Esophagus (tissue), 2 donors: ENCODE measurements around the gene ATP2C2. TPM values are rescaled to one million over a fixed set of nuclear protein-coding genes. Genes with fewer than 3 reads are reported as not detected.

ENCODE experiments used
- H3K27ac ChIP-seq, 2 donors: one replicate each; pipeline ENCODE4 v1.5.1; 2013; ENCODE audit warnings: low read depth in 2 of 2, mild to moderate bottlenecking in 2 of 2, inconsistent platforms in 1 of 2, low read length in 1 of 2, moderate library complexity in 1 of 2
- H3K27me3 ChIP-seq, 2 donors: one replicate each; pipeline ENCODE4 v1.6.1; 2013; ENCODE audit warnings: low read length in 2 of 2, control low read depth in 1 of 2, mild to moderate bottlenecking in 1 of 2; ENCODE audit not compliant: insufficient read depth in 2 of 2, control insufficient read depth in 1 of 2
- H3K36me3 ChIP-seq, 2 donors: one replicate each; pipeline ENCODE4 v1.6.1; 2013; ENCODE audit warnings: low read length in 1 of 2; ENCODE audit not compliant: control insufficient read depth in 2 of 2, insufficient read depth in 2 of 2
- H3K4me1 ChIP-seq, 2 donors: one replicate each; pipeline ENCODE4 v1.6.1; 2013; ENCODE audit warnings: low read length in 1 of 2; ENCODE audit not compliant: control insufficient read depth in 2 of 2, insufficient read depth in 2 of 2
- H3K4me3 ChIP-seq, 2 donors: one replicate each; pipeline ENCODE4 v1.5.1; 2013; ENCODE audit warnings: low read length in 2 of 2, mild to moderate bottlenecking in 2 of 2, low read depth in 1 of 2, moderate library complexity in 1 of 2
- H3K9me3 ChIP-seq, 2 donors: one replicate each; pipeline ENCODE4 v1.6.1; 2013; ENCODE audit warnings: mild to moderate bottlenecking in 2 of 2, low read depth in 1 of 2, low read length in 1 of 2, moderate library complexity in 1 of 2; ENCODE audit not compliant: control insufficient read depth in 2 of 2, insufficient read depth in 1 of 2
- WGBS, 2 donors: extraction: QIAGEN DNeasy Blood & Tissue Kit; methylation state at CpG; one replicate each; pipeline ENCODE4 v1.1.7; 2013; 5-methylcytosine and 5-hydroxymethylcytosine counted together
- polyA plus RNA-seq, 2 donors: library from polyadenylated mRNA; stranded (reverse); fragments of 200-250 nt; gene quantifications; one replicate each; pipeline ENCODE4 v1.2.3, GENCODE V29; 2013
- donor health status: healthy with polysubstance abuse.
- donor health status: Bipolar disorder and iron deficiency.

The ATP2C2 gene
- polyA plus RNA-seq, 2 donors, result 1.1 to 2.2 TPM

DNA sequence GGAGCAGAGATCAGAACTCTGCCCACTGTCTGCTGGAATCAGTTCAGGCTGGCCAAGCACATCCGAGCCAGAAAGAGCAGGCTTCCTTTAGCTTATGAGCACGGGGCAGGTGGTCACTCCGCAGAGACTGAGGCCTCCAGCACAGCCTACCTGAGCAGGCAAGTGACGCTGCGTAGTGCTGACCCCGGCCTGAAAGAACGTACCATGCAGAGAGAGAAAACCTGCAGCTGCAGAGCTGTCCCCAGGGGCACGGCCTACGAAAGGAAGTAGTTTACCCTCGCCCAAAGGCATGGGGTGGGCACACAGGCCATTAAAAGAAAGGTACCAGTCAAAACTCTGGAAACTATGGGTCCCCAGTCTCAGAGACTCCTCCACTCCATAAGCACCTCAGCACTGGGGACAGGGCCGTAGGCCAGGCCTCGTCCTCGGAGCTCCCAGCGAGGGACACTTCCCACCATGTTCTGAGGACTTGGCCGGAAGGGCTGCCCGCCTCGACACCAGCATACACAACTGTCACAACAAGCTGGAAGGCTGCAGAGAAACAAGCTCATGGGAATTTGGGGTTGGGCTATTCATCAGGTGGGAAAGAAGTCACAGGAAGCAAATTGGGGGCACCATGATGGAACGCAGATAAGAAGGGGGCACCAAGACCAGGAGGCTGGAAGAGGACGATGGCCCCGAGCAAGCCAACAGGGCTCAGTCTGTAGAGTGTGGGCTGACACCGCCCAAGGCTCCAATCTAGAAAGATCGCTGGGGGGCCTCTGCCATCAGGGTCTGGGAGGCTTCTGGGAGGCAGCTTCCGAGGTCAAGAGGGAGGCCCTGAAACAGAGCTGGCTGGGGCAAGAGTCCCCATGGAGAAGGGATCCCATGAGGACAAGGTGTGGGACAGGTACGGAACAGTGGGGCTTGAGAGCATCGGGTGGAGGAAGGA lies 114.9 kb downstream of the ATP2C2 start:
- H3K4me1 ChIP-seq, result no peaks in the 10 kb centered on the region
- H3K4me3 ChIP-seq, result no peak overlapping the region
- H3K9me3 ChIP-seq, result no peaks in the 10 kb centered on the region
- H3K27me3 ChIP-seq, result no peaks in the 10 kb centered on the region
- H3K27ac ChIP-seq, result no peak overlapping the region
- peaks cover 20 to 55% of the 10 kb centered on the region in 2 donors for H3K36me3 ChIP-seq
- 93% methylated on average over 25 of the region's 25 CpGs for WGBS, 2 donors

DNA sequence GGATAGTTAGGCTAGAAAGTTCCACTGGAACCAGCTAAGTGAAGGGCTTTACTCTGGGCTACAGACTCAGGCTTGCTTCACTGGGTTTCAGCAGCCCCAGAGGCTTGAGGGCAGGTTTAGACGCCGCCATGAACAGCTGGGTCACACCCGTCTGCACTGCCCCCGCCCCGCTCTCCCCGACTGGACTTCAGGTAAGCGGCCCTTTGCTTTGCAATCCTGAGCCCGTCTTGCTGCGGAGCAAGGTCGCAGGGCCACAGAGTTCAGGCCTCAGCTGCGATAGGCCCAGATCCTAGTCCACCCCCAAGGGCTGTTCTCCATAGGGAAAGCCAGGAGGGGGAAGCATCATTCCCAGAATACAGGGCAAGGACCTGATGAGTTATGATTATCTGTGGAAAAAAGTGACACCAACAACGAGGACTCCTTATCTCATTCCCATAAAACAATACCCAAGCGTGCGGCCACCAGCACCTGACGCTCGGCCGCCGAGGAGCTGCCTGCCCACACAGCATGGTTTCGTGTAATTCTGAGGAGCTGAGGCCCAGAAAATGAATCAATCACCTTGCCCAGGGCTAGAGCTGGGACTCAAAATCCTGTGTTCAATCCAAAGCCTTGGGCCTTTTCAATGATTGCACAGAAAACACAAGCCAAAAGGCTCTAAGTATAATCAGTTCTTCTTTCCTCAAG lies 115.7 kb downstream of the ATP2C2 start:
- H3K27me3 ChIP-seq, result no peaks in the 10 kb centered on the region
- H3K4me1 ChIP-seq, result no peaks in the 10 kb centered on the region
- H3K4me3 ChIP-seq, result no peak overlapping the region
- 86 to 90% methylated on average over 19 of the region's 19 CpGs for WGBS, 2 donors
- H3K27ac ChIP-seq, result no peak overlapping the region
- peaks cover 15 to 53% of the 10 kb centered on the region in 2 donors for H3K36me3 ChIP-seq
- no peaks in the 10 kb centered on the region for H3K9me3 ChIP-seq

DNA sequence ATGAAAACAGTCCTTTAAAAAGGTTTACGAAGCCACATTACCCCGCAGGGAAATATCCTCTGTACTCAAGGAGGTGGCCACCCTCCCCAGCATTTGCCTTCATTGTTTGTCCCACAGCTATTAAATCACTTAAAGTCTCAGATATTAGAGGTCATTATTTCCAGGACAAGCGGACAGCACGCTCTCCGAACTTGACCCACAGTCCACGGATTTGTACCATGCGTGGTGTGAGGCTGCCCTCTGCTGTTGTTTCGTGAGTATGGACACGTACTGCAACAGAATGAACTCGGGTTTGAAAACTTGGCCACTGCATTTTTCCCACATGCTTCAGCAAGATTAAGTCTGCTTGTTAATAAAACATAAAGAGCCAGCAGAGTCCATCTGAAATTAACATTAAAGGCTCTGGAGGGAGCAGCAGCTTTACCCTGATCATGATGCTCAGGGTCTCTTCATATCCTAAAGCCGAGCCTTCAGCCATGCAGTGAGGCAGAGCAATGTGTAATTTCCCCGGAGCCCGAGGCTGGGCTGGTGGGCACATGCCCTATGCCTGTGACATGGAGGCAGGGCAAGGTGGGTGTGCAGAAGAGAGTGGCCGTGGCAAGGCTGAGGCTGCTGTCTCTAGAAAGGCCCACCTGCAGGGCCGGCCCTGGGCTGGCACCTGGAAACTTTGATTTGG lies 116.4 kb downstream of the ATP2C2 start:
- H3K9me3 ChIP-seq, result no peaks in the 10 kb centered on the region
- no peak overlapping the region for H3K4me3 ChIP-seq
- H3K27me3 ChIP-seq, result no peaks in the 10 kb centered on the region
- H3K27ac ChIP-seq, result no peak overlapping the region
- peaks cover 11 to 58% of the 10 kb centered on the region in 2 donors for H3K36me3 ChIP-seq
- H3K4me1 ChIP-seq, result no peaks in the 10 kb centered on the region
- 56 to 64% methylated on average over 15 of the region's 15 CpGs for WGBS, 2 donors

DNA sequence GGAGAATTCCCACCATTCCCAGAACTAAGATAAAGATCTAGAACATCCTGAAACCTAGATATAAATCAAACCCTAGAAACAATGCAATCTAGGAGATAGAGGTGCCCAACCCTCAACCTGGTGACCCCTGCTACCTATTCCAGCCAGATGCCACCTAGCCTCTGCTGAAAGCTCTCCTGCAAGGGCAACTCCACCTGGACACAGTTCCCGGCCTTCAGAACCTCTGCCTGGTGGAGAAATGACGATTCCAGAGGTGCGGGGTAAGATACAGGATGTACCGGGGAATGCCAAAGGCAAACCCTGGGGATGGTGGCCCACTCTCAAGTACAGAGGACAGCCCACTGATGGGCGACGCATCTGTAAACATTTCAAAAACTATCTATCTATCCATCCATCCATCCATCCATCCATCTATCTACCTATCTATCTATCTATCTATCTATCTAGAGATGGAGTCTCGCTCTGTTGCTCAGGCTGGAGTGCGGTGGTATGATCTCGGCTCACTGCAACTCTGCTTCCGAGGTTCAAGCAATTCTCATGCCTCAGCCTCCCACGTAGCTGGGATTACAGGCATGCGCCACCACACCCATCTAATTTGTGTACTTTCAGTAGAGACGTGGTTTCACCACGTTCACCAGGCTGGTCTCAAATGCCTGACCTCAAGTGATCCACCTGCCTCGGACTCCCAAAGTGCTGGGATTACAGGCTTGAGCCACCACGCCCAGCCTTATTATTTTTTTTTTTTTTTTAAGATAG lies 117.1 kb downstream of the ATP2C2 start:
- no peak overlapping the region for H3K4me3 ChIP-seq
- WGBS, 2 donors, result 92% methylated on average over 16 of the region's 16 CpGs
- peaks cover 8 to 51% of the 10 kb centered on the region in 2 donors for H3K36me3 ChIP-seq
- H3K27me3 ChIP-seq, result no peaks in the 10 kb centered on the region
- H3K27ac ChIP-seq, result no peak overlapping the region
- H3K4me1 ChIP-seq, result no peaks in the 10 kb centered on the region
- no peaks in the 10 kb centered on the region for H3K9me3 ChIP-seq

DNA sequence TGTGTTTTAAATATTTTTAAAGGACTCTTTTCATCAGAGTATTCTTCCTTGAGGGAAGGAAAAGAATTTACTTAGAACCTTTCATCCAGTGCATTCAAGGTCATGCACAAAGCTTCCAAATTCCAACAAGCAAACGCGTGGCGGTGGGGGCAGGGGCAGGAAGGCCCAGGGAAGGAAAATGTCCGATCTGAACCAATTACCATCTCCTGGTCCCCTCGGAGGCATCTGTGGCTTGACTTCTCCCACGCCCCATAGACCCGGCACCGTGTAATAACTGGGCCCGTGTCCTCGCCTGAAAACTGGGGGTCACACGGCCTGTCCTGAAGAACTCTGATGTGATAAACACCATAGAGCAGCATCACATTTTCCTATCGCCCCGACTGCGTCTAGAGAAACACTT lies 117.8 kb downstream of the ATP2C2 start:
- Histone ChIP-seq H3K4me1 (no peaks in the 10 kb centered on the region), H3K4me3 (no peak overlapping the region), H3K9me3 (no peaks in the 10 kb centered on the region), H3K36me3 (peaks cover 8 to 45% of the 10 kb centered on the region in 2 donors), H3K27me3 (no peaks in the 10 kb centered on the region), H3K27ac (no peak overlapping the region)
- WGBS, 2 donors, result 88 to 91% methylated on average over 14 of the region's 14 CpGs

DNA sequence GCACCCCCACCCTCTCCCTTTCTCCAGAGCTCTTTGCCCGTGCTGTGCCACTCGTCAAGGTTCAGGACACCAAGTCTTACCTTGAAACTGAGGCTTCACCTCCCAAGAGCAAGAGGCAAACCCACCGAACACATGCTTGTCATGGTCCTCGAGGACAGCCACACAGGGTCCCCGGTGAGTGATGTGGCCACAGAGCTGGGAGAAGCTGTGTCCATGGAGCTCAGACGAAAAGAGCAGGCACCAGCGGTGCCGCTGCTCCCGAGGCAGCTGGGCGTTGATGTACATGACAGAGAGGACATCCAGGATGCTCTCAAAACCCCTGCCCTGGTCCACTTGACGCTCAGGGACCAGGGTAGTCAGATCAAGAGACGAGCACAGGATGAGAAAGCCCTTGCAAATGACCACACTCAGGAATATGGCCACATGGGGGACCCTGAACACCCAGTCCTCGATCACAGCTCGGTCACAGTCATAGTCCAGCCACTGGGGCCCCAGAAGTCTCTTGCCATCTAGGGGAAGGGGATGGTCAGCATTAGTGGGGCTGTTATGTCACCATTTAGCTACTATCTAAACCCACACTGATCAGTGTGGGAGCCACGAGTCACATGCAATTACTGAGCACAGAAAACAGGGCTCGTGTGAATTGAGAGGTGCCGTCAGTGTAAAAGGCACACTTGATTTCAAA lies 118.4 kb downstream of the ATP2C2 start:
- H3K27me3 ChIP-seq, result no peaks in the 10 kb centered on the region
- WGBS, 2 donors, result 92 to 95% methylated on average over 17 of the region's 17 CpGs
- H3K9me3 ChIP-seq, result no peaks in the 10 kb centered on the region
- no peaks in the 10 kb centered on the region for H3K4me1 ChIP-seq
- H3K36me3 ChIP-seq, result peaks cover 8 to 42% of the 10 kb centered on the region in 2 donors
- no peak overlapping the region for H3K4me3 ChIP-seq
- H3K27ac ChIP-seq, result no peak overlapping the region

DNA sequence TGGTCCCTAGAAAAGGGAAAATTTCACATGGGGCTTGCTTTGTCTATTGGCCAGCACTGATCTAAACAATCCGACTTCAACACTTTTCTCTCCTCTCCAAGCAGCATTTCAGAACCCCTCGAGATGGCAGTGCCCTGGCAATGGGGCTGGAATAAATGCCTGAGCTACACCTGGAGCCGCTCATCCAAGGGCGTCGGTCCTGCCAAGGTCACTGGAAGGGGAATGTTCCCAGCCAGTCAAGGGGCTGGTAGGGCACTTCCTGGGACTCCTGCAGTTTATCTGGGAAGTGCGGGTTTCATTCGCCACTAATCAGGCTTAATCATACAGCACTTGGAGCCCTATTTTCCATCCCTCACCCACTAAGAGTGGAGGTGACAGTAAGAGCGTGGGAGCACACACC lies 119.0 kb downstream of the ATP2C2 start:
- Histone ChIP-seq H3K4me3 (no peak overlapping the region), H3K36me3 (peaks cover 8 to 36% of the 10 kb centered on the region in 2 donors), H3K27ac (no peak overlapping the region), H3K9me3 (no peaks in the 10 kb centered on the region), H3K4me1 (no peaks in the 10 kb centered on the region), H3K27me3 (no peaks in the 10 kb centered on the region)
- 75 to 90% methylated on average over 8 of the region's 8 CpGs for WGBS, 2 donors

DNA sequence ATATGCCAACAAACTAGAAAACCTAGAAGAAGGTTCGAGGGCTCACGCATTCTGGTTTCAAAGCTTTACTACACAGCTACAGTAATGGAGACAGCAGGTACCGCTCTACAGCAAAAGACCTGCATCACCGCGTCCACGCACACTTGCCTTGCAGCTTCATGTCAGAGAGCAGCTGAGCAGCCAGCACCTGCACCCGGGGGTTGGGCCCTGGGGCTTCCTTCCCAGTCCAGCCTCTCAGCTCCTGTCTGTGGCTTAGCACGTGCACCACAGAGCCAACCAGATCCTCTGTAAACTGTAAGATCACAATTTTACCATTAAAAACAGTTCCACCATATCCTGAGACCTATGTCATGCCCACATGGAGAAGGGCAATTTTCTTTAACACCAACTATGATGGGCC lies 120.8 kb downstream of the ATP2C2 start:
- Histone ChIP-seq H3K9me3 (no peaks in the 10 kb centered on the region), H3K27ac (no peak overlapping the region), H3K27me3 (no peaks in the 10 kb centered on the region), H3K4me3 (no peak overlapping the region), H3K36me3 (peaks cover 0 to 26% of the 10 kb centered on the region in 2 donors), H3K4me1 (no peaks in the 10 kb centered on the region)
- WGBS, 2 donors, result 81 to 86% methylated on average over 8 of the region's 8 CpGs
